Vagina (tissue), 2 donors: ENCODE results near the gene DYRK1B.

ENCODE experiments used
- CTCF ChIP-seq, 3 experiments: fragments of 450-650 bp in 2 of 3; fragments of 200-600 bp in 1 of 3; sonication (generic) in 1 of 3; IDR thresholded peaks; one replicate each; pipeline ENCODE4 v1.5.1; 2017 to 2019; ENCODE audit warnings: antibody characterized with exemption in 3 of 3, mild to moderate bottlenecking in 2 of 3, moderate library complexity in 2 of 3
- POLR2A ChIP-seq, 2 donors: fragments of 450-650 bp; IDR thresholded peaks; one replicate each; pipeline ENCODE4 v1.6.1; 2017; ENCODE audit warnings: antibody characterized with exemption in 2 of 2, mild to moderate bottlenecking in 2 of 2, moderate library complexity in 2 of 2
- POLR2AphosphoS5 ChIP-seq, 2 donors: sonication (generic); formaldehyde crosslinking; IDR thresholded peaks; one replicate each; pipeline ENCODE4 v1.9.0; 2017; ENCODE audit warnings: antibody characterized with exemption in 2 of 2, mild to moderate bottlenecking in 2 of 2, low read depth in 1 of 2; ENCODE audit not compliant: insufficient read depth in 1 of 2

DNA sequence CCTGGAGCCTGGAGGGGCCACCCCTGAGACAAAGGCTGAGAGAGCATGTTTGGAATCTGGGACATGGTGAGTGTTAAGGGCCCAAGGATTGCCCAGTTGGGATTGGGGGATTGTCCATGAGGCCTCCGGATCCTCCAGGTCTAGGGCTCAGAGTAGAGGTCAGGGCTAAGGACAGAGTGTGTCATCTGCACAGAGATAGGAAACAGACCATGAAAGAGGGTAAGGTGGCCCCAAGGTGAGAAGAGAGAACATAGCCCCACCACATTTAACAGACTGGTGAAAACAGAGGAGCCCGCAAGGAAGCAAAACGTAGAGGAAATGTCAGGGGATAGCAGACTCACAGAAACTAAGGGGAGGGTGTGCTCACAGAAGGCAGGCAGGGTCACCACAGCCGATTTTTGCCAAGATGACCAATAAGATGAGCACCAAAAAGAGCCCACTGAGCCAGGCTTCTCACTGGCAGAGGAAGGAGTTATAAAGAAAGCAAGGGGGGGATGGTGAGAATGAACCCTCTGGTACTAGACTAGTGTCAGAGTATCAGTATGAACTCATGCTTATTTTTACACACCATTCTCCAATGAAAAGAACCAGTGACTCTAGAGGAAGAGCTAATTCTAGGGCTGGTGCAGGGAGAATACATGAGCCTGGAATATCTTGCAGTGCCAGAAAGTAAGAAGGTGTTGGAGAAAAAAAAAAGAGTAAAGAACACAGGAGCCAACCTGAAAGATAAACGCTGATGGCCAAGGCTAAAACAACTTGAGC lies 17.5 kb downstream of the DYRK1B start:
- TF ChIP-seq POLR2AphosphoS5 (IDR thresholded peaks at IDR 0.05; ENCODE audit: insufficient read depth in 1 of 2, low read depth in 1 of 2) (no peak), POLR2A (IDR thresholded peaks at IDR 0.05) (no peak), CTCF (IDR thresholded peaks at IDR 0.05) (no peak)
